Stimulated activated CD4-positive, alpha-beta T cell treated with anti-CD3 and anti-CD28 coated beads, Interleukin-1b, Interleukin-23, amount 100 ng/mL, for 48 hours (primary cell): ENCODE data around the gene PRG2.

Experiments
- DNase-seq: peaks from one replicate; pipeline ENCODE4 v3.0.0-alpha.2; 2020

The PRG2 gene, protein sequence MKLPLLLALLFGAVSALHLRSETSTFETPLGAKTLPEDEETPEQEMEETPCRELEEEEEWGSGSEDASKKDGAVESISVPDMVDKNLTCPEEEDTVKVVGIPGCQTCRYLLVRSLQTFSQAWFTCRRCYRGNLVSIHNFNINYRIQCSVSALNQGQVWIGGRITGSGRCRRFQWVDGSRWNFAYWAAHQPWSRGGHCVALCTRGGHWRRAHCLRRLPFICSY

DNA sequence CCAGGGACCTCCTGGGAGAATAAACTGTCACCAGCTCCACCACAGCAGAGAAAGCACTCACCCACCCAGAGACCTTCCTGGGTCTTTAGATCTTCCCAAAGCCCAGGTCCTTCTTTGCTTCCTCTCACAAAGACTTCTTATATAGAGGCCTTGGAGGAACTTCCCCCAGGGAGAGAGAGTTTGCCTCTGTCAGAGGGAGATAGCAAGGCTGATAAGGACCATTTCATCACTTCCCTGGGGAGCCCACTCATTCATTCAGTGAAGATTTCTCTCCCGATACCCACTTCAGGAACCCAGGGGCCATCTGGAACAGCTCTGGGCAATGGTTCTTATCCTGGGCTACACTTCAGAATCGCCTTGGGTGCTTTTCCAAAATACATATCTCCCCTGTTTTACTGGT lies at the start of gene PRG2:
Gene PRG2 (minus strand): TSS at position 116 of the 400 bp plus-strand sequence. CDS start 706 bp downstream, outside the sequence.
- DNase-seq = no peak

DNA sequence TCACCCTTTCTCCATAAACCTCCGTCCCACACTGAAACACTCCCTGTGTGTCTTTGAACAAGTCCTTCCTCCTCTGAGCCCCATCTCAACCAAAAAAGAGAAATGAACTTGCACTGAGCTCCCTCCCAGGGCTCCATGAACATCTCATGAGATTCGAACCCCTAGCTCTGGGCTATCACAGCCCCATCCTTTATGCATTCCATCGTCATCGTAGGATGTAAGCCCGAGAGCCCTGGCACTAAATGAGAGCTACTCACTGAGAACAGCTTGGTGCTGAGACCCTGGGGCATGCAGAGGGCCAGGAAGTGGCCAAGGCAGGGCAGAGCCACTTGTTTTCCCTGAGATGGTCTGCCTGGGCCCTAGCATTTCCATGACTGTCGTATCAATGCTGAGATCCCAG lies 49.3 kb upstream of the PRG2 start:
- DNase-seq = no peak

GRCh38 chr11:57438345-57439285 lies 48.2 kb upstream of the PRG2 start:
- no peak for DNase-seq

DNA sequence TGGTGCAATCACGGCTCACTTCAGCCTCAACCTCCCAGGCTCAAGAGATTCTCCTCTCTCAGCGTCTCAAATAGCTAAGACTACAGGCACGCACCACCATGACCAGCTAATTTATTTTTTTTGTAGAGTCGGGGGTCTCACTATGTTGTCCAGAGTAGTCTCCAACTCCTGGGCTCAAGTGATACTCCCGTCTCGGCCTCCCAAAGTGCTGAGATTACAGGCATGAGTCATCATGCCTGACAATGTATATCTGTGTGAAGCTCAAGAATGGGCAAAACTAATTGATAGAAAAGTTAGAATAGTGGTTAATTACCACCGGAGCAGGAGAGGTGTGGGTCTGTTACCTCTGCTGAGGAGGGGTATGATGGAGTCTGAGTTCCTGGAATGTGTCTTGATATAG lies 45.6 kb upstream of the PRG2 start:
- no peak for DNase-seq

DNA sequence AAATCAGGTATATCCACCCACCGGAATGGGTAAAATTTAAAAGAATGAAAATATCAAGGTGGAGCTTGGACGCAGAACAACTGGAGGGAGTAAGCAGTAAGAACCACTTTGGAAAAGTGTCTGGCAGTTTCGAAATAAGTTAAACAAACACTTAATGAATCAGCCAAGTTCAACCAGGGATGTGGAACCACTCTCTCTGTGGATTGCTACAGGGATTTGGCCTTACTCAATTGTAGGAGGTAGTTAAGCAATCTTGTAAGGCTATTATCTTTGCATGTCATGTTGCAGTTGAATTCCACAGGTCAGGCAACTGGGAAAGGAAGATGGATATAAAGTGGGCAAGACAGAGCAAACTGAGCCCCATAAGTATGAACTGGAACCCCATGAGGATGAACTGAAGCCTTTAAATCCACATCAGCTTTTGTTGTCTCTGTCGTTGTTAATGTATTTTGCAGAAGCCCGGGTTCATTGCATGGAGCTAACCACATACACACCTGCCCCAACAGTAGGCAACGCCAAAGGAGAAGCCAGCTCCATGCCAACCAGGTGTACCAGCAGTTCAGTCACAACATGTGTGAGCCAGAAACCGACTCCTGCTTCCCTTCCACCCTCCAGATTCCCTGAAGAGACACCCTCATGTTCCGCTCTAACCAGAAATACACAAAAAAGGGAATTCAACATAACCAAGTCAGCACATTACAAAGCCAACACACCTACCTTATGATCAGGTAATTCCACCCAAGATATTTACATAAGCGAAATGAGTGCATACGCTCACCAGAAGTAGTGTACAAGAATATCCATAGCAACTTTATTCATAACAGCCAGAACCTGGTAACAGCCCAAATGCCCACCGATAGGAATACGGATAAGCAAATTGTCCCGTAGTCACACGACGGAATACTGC lies 44.4 kb upstream of the PRG2 start:
- DNase-seq = no peak

DNA sequence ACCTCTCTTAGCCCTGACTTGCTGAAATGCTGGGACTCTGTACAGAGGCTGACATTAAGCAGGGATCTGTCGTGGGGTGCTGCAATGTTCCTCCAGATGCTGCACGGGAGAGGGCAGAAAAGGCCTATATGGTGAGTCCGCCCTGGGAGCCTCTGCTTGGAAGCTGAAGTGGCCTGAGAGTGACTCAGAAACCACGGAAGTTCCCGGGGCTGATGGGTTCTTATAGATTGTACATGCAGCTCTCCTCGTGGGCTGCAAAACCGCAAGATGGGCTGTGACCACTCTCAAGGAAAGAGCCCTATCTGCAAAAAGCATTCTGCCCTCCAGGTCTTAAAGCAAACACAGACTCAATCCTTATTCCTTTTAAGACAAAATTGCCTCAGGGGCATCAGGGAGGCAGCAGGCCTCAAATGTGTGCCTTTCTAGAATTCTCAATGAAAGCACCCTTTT lies 42.3 kb upstream of the PRG2 start:
- DNase-seq = peak; percentile 17

DNA sequence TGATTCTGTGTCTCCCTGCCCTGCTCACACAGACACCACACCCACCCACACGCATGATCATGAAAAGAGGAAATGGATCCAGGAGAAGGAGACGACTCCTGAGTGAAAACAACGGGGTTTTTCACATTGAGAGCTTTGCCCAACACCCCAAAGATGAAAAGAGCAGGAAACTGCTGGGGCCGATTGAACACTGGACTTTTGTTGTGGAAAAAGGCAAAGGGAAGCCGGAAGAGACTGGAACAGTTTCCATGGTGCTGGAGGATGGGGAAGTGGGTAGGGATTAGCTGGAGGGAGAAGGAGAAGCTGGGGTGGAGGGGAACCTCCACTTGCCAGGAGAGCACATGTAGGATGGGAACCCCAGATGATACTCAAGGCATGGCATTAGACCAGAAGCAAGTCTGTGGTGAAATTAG lies 41.7 kb upstream of the PRG2 start:
- DNase-seq = no peak

- DNase-seq = no peak
Measured at GRCh38 chr11:57430952-57431351, 40.5 kb upstream of the PRG2 start.

DNA sequence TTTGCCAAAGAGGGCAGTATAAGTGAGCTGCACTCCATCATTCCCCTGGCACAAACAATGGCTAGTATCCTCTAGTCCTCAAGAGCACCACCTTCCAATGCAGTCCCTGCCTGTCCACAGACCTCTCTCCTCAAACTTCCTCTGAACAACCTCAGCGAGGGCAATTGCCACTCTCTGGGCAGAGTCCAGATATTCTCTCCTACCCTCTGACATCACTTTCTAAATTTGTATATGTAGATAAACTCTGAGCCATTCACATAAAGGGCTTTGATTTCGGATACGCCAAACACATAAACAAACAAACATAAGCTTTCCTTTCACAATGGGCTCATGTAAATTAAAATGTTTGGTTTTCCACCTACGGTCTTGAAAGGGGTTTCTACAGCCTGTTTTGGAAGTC lies 39.5 kb upstream of the PRG2 start:
- DNase-seq = no peak

- DNase-seq = no peak
Measured at GRCh38 chr11:57428643-57429042, 38.2 kb upstream of the PRG2 start.

DNA sequence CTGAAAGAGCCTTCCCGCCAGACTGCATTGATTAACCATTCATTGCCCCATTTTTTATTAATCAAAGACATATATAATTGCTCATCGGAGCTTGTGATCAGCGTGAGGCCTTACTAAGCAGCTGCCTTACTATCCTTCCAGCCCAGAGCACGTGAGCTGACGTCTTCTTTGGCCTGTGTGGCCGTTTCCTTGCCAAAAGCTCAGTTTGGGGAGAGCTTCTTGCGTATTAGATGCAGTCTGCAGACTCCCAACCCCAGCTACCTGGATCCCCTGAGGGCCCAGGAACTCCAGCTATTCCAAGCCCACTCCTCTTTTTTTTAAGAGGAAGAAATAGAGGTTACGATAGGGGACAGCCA lies 37.3 kb upstream of the PRG2 start:
- DNase-seq = no peak

GRCh38 chr11:57426929-57427726 lies 36.7 kb upstream of the PRG2 start, which contains the start of gene SLC43A3:
Gene SLC43A3 (minus strand): TSS chr11:57427121. CDS start chr11:57426172, 949 bp downstream.
- DNase-seq = peak; percentile 84

DNA sequence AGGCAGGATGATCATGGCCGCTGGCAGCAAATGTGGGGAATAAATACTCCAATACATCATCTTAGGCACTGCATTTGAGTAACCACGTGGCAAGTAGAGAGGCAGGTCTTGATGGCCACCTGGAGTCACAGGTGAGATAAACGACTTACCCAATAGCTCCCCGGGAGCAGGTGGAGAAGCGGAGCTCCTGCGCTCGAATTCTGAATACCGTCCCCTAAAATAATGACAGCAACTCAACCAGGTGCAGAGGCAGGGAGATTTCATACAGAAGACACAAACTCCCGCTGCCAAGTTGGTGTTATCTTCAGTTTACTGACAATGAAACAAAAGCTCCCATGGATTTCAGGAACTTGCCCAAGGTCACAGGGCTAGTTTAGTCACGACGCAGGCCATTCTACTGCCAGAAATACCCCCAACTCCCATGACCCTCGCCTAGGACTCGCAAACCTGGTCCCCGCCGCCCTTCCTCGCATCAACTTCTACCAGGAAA lies 36.0 kb upstream of the PRG2 start:
- peak; percentile 25 for DNase-seq

GRCh38 chr11:57425565-57426438 lies 35.4 kb upstream of the PRG2 start:
- DNase-seq = no peak

DNA sequence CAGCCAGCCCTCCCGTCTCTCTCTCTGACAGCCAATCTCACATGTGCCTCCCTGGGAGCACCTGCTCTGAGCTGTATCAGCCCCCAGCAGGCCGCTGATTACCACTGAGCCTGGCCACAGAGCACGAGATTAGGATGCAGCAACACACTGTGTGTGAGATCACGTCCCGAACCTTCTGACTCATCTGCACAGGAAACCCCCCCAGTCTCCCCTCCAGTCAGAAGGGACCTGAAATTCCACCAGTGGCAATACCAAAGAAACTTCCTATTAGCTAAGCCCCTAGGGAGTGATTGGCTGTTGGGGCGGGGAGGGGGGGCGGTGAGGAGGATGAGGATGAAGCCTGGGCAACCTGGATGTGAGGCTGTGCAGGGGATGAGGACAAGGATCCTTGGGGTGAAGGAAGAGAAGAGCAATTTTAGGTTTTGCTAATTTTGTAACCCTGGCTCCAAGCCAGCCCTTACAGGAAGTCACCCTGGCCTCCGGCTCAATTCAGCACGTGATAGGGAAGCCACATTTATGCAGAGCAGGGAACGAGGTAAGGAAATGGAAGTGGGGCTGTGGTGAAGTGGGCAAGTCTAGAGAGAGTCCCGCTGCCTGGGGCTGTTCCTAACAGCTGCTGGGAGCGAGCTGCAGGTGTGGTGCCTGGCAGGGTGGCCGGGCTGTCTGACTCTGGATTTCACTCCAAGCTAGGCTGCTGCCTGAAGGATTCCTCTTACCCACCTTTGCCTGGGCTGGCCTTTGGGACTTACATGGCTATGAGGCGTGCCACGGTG lies 34.5 kb upstream of the PRG2 start:
- DNase-seq = peak; percentile 95

DNA sequence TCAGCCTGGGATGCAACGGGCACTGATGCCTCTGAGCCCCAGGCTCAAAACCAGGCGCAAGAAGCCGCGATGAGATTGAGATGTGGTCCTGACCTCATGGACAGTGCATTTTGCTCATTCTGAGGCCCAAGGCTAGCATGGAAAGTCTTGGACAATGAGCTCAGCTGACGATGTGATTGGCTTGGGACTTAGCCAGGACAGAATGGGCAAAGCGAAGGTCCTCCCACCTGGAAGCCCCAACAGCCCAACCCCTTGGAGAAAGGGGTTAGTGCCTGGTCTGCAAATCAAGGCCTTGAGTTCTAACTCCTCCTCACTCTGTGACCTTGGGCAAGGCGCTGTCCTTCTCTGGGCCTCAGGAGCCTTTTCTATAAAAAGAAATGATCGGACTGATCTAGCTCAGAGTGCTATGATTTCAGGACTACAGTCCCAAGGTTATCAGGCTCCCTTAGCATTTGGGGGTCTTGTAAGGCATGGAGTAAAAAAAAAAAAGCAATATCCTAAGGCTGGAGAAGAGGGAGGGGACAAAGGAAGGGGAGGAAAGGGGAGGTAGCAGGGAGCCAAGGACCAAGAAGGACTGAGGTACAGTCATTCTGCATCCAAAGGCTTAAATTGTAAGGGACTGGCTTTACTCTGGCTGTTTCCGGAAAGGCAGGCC lies 33.8 kb upstream of the PRG2 start:
- DNase-seq = no peak

GRCh38 chr11:57422669-57423068 lies 32.2 kb upstream of the PRG2 start:
- no peak for DNase-seq

- no peak for DNase-seq
Measured at GRCh38 chr11:57421805-57422204, 31.4 kb upstream of the PRG2 start.

DNA sequence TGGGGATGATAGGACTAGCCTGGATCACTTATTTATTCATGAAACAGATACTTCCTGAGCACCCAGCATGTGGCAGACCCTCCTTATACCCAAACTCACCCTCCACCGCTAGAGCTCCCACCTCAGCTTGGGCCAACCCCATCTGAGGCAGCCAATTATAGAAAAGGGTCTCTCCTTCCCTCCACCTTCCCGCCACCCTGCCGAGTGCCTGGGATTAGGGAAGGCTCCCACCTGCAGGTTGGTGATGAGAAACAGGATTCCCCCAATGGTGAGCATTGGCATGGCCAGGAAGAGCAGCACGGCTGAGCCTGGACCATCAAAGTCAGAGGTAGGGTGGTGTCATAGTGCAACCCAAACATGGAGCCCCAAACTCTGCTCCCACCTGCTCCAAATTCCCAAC lies 30.6 kb upstream of the PRG2 start:
- no peak for DNase-seq

DNA sequence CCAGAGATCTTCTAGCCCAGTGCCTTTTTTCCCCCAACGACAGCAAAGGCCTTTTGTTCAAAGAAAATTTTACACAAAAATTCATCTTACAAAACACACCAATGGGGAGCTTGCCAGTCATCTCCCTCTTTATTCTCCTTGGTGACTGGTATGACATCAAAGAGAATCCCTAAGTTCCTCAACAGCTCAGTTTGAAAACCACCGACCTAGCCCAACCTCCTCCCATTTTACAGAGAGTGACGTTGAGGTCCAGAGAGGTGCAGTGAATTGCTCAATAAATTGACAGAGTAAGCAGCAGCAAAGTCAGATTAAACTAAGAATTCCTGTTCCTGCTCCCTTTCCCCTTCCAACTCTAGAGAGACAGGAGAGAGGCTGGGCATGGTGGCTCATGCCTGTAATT lies 28.7 kb upstream of the PRG2 start:
- DNase-seq = no peak
